Measurements from ENCODE around the gene MEI1.

DNA sequence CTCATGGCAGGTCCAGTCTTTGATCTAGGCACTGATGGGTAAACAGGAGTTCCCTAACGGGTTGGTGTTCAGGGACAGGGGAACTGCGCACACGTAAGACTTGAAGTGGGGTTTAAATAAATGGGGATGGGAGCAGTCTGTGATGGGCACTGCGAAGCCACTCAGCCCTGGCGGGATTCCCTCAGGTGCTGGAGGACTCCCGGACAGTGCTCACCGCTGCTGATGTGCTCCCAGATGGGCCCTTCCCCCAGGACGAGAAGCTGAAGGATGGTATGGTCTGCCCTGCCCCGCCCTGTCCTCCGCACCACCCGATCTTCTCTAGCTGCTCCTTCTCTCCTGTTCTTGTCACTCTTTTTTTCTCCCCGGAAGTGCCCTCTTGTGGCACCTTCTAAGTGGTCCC lies 110.7 kb downstream of the MEI1 start:
- TF ChIP-seq, protein P1, sequence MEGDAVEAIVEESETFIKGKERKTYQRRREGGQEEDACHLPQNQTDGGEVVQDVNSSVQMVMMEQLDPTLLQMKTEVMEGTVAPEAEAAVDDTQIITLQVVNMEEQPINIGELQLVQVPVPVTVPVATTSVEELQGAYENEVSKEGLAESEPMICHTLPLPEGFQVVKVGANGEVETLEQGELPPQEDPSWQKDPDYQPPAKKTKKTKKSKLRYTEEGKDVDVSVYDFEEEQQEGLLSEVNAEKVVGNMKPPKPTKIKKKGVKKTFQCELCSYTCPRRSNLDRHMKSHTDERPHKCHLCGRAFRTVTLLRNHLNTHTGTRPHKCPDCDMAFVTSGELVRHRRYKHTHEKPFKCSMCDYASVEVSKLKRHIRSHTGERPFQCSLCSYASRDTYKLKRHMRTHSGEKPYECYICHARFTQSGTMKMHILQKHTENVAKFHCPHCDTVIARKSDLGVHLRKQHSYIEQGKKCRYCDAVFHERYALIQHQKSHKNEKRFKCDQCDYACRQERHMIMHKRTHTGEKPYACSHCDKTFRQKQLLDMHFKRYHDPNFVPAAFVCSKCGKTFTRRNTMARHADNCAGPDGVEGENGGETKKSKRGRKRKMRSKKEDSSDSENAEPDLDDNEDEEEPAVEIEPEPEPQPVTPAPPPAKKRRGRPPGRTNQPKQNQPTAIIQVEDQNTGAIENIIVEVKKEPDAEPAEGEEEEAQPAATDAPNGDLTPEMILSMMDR (IDR thresholded peaks at IDR 0.05) = no peak
- no peak for TF ChIP-seq POLR2A (IDR thresholded peaks at IDR 0.05)
